ENCODE results near the gene NCOA1.
"Not testable (repeated sequence)": the region's sequence is repeated elsewhere in the genome, so short reads cannot be mapped to it uniquely, and the experiment has no call there.

The NCOA1 gene

DNA sequence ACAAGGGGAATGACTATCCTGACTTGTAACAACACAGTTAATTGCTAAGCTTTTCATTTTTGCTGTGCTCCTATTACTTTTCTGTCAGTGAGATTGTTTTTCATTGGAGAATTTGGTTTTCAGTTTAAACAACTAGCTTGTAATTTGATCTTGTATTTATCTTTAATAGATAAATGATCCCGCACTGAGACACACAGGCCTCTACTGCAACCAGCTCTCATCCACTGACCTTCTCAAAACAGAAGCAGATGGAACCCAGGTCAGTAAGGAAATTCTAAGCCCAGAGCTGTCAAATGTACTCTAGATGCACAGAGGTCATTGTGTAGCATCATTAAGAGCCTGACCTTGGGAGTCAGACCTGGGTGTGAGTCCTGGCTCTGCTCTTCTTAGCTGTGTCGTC lies 271.5 kb downstream of the NCOA1 start:
- DNase-seq (ENCODE audit: extremely low spot score, insufficient read length, low read depth) (no peak), FAIRE-seq (no peak)

DNA sequence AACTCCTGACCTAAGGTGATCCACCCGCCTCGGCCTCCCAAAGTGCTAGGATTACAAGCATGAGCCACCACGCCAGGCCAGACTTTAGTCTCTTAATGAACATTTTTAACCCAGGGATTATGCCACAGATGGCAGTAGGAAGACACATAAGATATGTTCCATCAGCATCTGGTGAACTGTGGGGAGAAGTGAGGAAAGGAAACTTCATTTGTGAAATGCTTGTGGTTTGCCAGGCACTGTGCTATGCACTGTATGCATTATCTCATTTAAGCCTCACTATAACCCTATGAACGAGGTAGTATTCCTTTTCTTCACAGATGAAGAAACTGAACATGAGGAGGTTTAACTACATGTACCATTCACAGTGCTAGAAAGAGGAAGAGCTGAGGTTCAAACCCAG lies 272.8 kb downstream of the NCOA1 start:
- DNase-seq (ENCODE audit: extremely low spot score, insufficient read length, low read depth), result no peak

DNA sequence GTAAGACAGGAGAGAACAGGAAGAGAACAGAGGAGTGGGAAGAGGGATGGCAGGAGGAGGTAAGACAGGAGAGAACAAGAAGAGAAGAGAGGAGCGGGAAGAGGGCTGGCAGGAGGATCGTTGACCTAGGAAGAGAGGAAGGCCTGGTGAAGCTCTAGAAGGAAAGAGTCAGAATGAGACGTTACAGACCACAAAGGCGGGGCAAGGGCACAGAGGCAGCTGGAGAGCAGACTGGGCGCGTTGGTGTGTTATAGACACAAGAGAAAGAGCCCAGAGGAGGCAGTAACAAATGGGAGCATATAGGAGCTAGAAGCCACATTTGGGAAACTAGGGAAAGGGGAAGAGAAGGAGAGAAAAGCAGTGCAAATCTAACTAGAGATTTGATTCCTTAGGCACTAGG lies 275.6 kb downstream of the NCOA1 start:
- DNase-seq (ENCODE audit: extremely low spot score, insufficient read length, low read depth), result no peak
- FAIRE-seq, result no peak

More for the DNA sequence above, 272.8 kb downstream of the NCOA1 start:
- FAIRE-seq, result no peak

DNA sequence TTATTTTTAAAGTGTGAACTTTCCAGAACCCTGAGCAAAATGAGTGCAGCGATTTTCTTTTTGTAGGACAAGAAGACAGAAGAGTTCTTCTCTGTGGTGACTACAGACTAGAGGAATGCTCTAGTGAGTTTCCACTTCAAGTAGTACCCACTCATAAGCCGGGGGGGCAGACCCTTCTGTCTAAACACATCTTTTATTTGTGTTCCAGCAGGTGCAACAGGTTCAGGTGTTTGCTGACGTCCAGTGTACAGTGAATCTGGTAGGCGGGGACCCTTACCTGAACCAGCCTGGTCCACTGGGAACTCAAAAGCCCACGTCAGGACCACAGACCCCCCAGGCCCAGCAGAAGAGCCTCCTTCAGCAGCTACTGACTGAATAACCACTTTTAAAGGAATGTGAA lies 277.0 kb downstream of the NCOA1 start:
- FAIRE-seq, result no peak
- no peak for DNase-seq (ENCODE audit: extremely low spot score, insufficient read length, low read depth)

DNA sequence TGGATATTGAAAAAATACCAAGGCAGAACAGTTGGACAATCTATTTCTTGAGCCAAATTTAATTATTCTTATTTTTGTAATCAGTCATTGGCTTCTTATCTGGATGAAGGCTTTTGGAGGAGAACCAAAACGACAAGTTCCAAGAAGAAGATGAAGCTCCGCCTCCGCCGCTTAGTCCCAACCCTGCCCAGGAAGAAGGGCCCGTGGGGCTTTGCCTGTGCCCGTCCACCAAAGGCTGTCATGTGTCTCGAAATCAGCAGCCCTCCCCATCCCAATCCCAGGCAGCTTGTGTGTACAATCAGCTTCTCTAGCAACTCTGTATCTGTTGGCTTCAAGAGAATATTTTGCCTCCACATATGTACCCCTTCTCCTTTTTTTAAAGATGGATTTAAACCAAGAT lies 277.5 kb downstream of the NCOA1 start:
- FAIRE-seq (no peak), DNase-seq (ENCODE audit: extremely low spot score, insufficient read length, low read depth) (no peak)

DNA sequence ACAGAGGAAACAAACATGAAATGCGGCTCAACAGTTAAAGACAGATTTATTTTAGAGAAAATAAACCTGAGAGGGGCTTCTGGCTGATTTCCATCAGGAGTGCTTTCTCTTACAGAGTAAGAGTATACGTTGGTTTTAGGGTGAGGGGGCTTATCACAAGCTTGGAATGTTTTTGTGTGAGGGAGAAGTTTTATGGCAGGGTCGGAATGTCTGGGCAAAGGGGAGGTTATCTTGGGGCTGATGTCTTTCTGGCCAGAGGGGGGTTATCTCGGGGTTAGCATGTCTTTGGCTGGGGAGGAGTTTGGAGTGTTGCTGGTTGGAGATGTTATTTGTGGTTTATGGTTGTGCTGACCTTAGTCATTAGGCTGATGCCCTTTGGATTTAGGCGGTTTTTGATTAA lies 280.0 kb downstream of the NCOA1 start:
- DNase-seq (ENCODE audit: extremely low spot score, insufficient read length, low read depth) (no peak), FAIRE-seq (no peak)

DNA sequence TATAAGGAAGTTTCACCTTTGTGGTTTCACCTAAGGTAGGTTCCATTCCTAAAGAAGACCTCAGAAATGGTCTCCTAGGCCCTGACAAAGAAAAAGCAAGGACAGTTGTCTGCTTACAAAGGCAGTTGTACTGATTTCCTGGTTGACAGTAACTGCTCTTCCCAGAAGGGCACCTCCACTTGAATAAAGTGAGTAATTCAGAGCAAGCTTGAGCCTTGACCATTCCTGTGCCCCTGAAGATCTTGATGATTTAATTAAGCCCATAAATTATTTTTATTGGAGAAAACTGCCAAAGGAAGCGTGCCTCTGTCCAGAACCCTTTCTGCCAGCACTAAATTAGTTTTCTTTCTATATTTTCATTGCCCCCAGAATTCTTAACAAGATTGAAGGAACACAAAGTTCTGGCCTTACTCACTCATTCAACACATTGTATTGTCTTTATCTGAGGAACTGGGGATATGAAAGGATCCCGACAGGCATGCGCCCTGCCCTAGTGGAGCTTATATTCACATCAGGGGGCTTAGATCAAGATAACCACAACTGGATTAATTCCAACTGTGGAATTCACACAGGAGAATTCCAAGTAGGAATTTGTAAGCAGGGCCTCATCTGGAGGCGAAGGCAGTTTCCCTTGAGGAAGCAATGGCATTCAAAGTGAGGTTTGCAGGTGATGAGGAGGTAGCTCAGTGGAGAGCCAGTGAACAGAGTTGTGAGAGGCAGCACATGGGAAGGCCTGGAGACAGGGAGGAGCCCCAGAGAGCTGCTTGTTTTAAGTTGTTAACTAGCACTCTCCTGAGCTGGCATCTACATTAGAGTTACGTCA lies 280.9 kb downstream of the NCOA1 start:
- DNase-seq (ENCODE audit: extremely low spot score, insufficient read length, low read depth) (no peak), FAIRE-seq (no peak)

DNA sequence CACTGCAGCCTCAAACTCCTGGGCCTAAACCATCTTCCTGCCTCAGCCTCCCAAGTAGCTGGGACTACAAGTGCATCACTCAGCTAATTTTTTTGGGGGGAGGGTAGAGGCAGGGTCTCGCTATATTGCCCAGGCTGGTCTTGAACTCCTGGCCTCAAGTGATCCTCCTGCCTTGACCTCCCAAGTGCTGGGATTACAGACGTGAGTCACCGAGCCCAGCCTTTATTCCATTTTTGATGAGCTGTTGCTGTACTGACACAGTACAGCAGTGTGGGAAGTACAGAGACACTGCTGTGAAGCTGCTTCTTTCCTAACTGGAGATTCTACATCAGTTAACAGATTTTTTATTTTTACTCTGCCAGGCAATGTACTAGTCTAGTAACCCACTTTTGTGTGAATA lies 283.3 kb downstream of the NCOA1 start:
- DNase-seq (ENCODE audit: extremely low spot score, insufficient read length, low read depth) (no peak), FAIRE-seq (no peak)

DNA sequence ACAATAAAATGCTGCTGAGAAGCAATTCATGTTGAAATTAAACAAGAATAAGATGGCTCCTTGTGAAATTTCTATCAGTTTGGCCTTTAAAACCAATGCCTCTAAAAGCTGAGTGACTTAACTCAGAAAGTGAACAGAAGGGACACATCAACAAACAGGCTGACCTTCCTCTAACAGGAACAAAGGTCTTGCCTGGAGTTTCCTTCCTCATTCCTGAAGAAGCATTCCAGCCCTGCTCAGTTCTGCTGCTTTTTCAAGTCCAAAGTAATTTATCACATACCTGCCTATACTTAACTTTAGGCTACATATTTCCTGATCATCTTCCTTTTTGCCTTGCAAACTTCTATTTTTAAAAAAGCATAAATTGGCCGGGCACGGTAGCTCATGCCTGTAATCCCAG lies 288.1 kb downstream of the NCOA1 start:
- no peak for DNase-seq (ENCODE audit: extremely low spot score, insufficient read length, low read depth)
- FAIRE-seq, result no peak

DNA sequence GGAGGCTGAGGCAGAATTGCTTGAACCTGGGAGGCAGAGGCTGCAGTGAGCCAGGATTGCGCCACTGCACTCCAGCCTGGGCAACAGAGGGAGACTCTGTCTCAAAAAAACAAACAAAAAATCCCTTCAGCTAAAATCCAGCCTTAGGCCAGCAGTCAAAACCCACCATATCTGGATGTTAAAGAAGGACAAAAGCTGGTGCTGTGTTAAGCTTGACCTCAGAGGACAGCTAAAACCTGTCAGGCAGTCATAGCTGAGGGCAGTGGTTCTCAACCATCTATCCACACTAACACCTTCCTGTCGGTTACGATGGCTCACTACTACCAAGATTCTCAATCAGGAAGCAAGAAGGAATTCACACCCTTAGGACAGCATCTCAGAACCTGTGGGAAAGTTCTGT lies 292.6 kb downstream of the NCOA1 start:
- FAIRE-seq, result no peak
- DNase-seq (ENCODE audit: extremely low spot score, insufficient read length, low read depth), result no peak

DNA sequence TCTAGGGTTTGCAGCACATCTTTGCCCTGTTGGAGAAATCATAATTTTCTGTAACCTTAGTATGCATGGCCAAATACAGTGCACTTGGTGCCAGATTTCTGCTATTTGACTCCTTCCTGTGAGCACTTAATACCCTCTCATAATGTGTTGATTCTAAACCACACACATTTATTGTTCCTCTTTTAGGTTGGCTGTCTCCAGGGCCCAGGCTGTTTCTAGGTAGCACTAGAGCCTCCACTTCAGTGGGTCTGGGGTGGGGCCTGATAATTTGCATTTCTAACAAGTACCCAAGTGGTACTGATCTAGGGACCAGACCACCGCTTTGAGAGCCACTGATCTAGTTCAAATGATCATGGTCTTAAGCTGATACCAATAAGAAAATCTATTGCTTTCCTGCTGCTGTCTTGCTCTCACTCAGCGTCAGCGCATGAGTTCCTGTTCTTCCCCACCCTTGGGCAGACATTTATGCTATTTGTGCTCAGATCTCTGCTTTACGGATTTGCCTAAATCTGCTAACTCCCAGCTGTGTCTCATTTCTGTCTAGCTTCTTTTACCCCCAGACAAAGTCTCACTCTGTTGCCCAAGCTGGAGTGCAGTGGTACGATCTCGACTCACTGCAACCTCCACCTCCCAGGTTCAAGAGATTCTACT lies 294.7 kb downstream of the NCOA1 start:
- DNase-seq (ENCODE audit: extremely low spot score, insufficient read length, low read depth) (peak; percentile 28), FAIRE-seq (peak; percentile 64)

DNA sequence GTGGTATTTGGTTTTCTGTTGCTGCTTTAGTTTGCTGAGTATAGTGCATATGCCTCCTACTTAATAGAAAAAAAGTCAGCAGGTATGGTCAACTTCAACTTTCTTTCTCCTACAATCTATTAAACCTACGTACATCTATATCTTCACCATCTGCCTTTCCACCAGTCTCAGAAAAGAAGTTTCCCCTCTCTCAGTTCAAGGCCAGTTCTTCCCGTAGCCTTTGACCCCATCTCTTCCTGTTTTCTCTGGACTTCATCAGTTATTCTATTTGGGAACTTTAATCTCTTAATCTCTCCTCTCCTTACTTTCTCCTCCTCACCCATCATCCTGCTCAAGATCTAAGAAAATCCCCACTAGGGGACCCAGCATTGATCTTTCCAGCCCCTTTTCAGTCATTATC lies 296.5 kb downstream of the NCOA1 start:
- FAIRE-seq (no peak), DNase-seq (ENCODE audit: extremely low spot score, insufficient read length, low read depth) (no peak)

DNA sequence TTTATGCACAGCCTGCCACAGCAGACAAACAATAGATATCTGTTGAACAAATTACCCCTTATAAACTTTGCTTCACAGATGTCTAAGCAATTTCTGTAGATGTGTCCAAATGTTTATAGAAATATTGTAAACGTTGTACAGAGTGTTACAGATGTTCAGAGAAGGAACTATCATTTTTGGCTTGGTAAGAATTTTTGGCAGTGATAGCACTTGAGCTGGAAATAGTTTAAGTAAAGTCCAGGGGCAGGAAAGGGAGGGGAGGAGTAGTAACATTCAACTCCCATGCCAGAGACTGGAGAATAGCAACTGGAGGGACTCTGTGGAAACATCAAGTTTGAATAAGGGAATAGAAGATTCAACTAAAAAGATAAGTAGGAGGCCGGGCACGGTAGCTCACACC lies 297.8 kb downstream of the NCOA1 start:
- DNase-seq (ENCODE audit: extremely low spot score, insufficient read length, low read depth), result no peak
- FAIRE-seq, result no peak

DNA sequence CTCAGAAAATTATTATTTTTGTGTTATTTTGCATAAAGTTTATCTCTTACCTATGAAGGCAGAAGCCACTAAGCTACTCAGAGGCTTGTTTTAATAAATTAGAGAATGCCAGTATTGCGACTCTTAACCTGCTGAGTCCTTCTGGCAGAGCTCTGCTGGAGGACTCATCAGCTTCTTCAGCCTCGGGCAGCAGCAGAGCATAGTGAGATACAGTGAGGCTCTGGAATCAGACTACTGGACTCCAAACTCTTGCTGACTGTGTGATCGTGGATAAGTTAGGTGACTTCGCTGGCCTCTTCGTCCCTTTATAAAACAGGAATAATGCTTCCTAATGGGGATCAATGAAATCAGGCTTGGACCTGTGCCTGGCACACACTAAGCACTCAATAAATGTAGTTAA lies 300.4 kb downstream of the NCOA1 start:
- DNase-seq (ENCODE audit: extremely low spot score, insufficient read length, low read depth) (no peak), FAIRE-seq (no peak)

DNA sequence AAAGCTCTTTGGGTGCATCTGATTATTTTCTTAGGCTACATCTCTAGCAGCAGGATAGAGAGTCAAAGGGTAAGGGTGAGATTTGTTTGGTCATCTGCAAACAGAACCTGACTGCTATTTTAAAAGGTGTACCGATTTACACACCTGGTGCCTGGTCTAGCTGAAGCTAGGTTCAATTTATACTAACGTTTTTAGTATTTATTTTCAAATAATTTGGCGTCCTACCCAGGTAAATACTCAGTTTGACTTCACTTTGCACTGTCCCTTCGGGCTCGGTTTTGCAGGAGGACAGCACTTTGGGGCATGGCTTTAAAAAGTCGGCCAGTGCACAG lies 301.5 kb downstream of the NCOA1 start:
- no peak for FAIRE-seq
- DNase-seq (ENCODE audit: extremely low spot score, insufficient read length, low read depth), result no peak

DNA sequence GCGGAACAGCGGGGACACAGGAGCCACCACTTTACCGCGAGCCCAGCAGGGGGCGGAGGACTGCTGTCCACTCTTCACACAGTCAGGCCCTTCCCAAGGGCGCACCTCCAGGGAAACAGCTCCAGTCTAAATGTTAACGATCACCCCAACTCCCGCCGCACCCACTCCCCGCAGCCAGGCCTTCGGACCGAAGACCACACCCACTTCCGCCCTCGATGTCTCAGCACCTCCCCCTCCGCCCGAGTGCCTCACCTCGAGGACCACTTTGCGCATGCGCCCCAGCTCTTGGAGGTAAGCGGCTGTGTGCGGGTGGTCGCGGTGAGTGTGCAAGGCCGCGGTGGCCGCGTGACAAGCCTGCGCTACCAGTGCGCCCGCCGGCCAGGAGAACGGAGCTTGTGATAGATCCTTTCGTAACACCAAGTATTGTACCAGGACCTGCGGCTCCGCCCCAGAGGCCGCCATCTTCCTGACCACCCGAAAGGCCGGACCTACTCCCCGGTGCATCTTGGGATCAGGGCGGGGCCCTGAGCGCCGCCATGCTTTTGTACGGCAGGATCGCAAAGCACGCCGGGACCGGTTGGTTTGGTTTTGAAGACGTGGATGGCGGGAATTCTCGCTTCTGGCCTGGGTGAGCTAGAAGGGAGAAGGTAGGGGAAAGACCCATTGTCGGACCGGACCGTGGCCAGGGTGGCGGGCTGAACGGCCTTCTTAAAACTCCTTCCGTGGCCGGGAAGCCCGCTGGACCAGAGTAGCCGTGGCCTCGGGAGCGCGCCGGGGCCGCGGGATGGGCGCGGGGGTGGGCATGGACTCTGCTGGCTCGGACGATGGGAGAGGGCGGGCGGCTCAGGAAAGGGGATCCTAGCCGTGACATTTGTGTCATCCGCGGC lies 302.1 kb downstream of the NCOA1 start, which contains the start of the genes CENPO and PTRHD1:
Gene CENPO (plus strand): TSS at position 552 of the 887 bp plus-strand sequence. CDS start 495 bp downstream, outside the sequence.
Gene PTRHD1 (minus strand): TSS at position 518 of the 887 bp plus-strand sequence. CDS start 14 bp downstream, at position 504.
- FAIRE-seq, result peak; percentile 92

DNA sequence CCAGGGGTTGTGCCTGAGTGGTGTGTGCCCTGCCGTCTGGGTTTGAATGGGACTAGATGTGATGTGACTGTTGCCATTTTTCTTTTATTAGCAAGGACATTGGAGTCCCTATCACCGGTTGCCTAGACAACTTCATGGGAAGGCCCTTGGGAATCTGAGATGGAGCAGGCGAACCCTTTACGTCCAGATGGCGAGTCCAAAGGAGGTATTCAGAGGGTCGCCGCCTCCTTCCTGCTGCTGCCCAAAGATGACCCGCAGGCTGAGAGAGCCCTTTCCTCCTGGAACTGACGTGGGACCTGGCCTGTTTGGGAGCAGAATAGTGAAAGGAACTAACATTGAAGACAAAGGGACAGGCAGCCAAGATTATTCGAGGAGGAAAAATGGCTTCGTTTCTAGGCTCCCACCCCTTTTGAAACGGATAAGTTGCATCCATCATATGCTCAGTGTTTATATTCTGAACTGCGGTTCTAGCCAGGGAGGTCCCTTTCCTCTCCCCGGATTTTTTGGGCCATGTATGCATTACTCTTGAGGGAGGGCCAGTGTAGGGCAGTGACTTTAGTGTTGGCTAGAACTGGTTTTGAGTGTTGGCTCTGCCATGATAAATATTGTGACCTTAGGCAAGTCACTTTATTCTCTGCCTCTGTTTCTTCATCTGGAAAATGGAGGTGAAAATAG lies 302.8 kb downstream of the NCOA1 start:
- no peak for FAIRE-seq

More for the DNA sequence above, 302.1 kb downstream of the NCOA1 start, which contains the start of the genes CENPO and PTRHD1:
- peak; percentile 89 for DNase-seq (ENCODE audit: extremely low spot score, insufficient read length, low read depth)

DNA sequence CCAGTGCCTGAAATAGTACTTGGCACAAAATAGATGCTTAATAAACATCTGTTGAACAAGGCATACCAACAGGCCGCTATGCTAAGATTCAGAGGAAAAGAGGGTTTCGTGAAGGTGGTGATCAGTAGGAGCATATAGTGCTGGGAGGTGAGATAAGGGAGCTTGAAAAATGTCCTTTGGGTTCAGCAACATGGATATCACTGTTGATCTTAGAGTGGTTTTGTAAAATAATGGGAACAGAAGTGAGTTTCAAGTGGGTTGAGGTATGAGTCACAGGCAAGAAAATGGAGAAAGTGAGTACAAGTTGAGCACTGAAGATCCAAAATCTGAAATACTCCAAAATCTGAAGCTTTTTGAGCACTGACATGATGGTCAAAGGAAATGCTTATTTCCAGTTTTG lies 306.6 kb downstream of the NCOA1 start:
- FAIRE-seq (no peak), DNase-seq (ENCODE audit: extremely low spot score, insufficient read length, low read depth) (no peak)

More for the DNA sequence above, 302.8 kb downstream of the NCOA1 start:
- no peak for DNase-seq (ENCODE audit: extremely low spot score, insufficient read length, low read depth)

DNA sequence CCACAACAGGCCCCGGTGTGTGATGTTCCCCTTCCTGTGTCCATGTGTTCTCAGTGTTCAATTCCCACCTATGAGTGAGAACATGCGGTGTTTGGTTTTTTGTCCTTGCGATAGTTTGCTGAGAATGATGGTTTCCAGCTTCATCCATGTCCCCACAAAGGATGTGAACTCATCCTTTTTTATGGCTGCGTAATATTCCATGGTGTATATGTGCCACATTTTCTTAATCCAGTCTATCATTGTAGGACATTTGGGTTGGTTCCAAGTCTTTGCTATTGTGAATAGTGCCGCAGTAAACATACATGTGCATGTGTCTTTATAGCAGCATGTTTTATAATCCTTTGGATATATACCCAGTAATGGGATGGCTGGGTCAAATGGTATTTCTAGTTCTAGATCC lies 309.4 kb downstream of the NCOA1 start:
- not testable (repeated sequence) for FAIRE-seq; DNase-seq (ENCODE audit: extremely low spot score, insufficient read length, low read depth)
